ENCODE data around the gene ZNF219. TPM values are rescaled to one million over a fixed set of nuclear protein-coding genes. Genes with fewer than 3 reads are reported as not detected.

Gene ZNF219
- total RNA-seq, 1 experiment from 2014 or later: 149 TPM

DNA sequence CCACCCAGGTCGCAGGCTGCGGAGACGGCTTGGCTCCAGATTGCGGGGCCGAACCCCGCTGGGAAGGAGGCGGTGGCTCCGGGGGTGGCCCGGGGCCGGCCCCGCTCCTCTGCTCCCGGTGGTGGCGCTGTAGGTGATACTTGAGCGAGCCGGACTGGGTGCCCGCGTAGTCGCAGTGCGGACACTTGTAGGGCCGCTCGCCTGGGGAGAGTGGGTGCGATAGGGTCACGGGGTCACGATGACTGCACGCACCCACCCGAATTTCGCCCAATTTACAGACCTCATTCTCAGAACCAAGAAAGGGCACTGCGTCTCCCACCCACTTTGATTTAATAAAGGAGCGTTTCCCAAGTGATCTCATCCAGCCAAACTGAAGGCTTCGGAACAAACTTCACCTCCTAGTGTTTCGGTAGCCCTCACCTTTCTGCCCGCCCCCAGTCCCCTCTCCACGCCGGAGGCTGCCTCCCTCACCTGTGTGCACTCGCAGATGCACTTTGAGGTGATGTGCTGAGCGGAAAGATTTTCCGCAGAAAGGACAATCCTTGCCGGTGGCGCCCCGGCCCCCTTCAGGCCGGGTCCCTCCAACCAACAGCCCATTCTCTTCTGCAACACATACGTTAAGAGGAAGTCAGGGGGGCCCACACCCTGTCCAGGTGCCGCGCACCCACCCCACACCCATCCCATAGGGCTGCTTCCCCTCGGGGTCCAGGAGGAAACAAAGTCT is 7.4 kb downstream of the ZNF219 start (continued):
- TF ChIP-seq E2F4 (CRISPR knock-in tag; IDR thresholded peaks at IDR 0.05; ENCODE audit: borderline replicate concordance, low read depth) (no peak), NFYB (CRISPR knock-in tag; conservative IDR thresholded peaks at IDR 0.05; ENCODE audit: low read depth) (no peak)
- TF ChIP-seq, protein P1, sequence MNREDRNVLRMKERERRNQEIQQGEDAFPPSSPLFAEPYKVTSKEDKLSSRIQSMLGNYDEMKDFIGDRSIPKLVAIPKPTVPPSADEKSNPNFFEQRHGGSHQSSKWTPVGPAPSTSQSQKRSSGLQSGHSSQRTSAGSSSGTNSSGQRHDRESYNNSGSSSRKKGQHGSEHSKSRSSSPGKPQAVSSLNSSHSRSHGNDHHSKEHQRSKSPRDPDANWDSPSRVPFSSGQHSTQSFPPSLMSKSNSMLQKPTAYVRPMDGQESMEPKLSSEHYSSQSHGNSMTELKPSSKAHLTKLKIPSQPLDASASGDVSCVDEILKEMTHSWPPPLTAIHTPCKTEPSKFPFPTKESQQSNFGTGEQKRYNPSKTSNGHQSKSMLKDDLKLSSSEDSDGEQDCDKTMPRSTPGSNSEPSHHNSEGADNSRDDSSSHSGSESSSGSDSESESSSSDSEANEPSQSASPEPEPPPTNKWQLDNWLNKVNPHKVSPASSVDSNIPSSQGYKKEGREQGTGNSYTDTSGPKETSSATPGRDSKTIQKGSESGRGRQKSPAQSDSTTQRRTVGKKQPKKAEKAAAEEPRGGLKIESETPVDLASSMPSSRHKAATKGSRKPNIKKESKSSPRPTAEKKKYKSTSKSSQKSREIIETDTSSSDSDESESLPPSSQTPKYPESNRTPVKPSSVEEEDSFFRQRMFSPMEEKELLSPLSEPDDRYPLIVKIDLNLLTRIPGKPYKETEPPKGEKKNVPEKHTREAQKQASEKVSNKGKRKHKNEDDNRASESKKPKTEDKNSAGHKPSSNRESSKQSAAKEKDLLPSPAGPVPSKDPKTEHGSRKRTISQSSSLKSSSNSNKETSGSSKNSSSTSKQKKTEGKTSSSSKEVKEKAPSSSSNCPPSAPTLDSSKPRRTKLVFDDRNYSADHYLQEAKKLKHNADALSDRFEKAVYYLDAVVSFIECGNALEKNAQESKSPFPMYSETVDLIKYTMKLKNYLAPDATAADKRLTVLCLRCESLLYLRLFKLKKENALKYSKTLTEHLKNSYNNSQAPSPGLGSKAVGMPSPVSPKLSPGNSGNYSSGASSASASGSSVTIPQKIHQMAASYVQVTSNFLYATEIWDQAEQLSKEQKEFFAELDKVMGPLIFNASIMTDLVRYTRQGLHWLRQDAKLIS (CRISPR knock-in tag; IDR thresholded peaks at IDR 0.05; ENCODE audit: borderline replicate concordance): no peak

DNA sequence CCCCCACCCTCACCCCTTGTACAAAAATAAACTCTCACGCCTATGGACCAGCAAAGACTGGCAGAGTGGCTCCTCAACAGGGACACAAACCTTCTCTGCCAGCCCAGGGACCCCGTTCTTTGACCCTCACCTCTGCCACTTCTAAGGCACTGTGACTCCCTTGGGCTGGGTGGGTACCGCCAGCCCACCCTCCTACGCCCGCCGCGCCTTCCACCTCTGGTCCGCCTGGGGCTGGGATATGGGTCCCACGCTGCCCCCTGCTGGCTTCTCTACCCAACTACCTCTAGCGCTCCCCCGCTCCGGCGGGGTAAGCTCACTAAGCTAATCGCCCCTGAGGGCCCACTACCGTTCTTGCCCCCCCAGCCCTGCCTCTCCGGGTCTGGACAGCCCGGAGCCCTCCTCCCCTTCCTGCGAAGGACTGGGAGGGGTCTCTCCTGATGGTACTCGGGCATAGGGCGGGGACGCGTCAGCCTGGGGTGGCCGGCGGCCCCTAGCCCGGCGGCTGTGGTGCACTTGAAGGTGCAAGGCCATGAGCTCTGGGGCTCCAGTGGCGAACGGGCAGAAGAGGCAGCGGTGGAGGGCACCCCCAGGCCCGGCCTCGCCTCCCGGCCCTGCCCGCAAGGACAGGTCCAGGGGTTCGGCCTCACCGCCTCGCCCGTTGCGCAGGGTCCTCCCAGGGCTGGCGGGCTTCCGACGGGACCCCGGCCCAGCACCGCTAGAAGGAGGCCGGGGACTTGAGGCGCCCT is 8.1 kb downstream of the ZNF219 start:
- H3K27ac Mint-ChIP-seq: 0 out of 2 replicates have a peak overlapping the region, but pooled peaks have one; percentile 33
- no peaks in the 10 kb centered on the region for H3K9me3 Mint-ChIP-seq
- CTCF ChIA-PET: interaction anchor here (0.6 to 7.9 kb wide), 29 partner anchors 8 to 294 kb away, joined by 3 to 132 read pairs (median 5); partner anchors contain the start of genes ARHGEF40, SUPT16H, TMEM253 and ZNF219
- POLR2A ChIA-PET: interaction anchor here (1.0 to 1.7 kb wide), 5 partner anchors 13 to 75 kb away, joined by 3 to 13 read pairs (median 5); partner anchors contain the start of gene ARHGEF40
- no peak overlapping the region for H3K4me3 Mint-ChIP-seq
- peak; percentile 86 for DNase-seq (ENCODE audit: low spot score)
- ATAC-seq: peak; percentile 18
- TF ChIP-seq, protein P2, sequence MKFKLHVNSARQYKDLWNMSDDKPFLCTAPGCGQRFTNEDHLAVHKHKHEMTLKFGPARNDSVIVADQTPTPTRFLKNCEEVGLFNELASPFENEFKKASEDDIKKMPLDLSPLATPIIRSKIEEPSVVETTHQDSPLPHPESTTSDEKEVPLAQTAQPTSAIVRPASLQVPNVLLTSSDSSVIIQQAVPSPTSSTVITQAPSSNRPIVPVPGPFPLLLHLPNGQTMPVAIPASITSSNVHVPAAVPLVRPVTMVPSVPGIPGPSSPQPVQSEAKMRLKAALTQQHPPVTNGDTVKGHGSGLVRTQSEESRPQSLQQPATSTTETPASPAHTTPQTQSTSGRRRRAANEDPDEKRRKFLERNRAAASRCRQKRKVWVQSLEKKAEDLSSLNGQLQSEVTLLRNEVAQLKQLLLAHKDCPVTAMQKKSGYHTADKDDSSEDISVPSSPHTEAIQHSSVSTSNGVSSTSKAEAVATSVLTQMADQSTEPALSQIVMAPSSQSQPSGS (CRISPR knock-in tag; IDR thresholded peaks at IDR 0.05; ENCODE audit: borderline replicate concordance, low read depth): no peak
- 0 out of 2 replicates have a peak, but pooled peaks have one; percentile 5 for TF ChIP-seq USF2 (CRISPR knock-in tag; IDR thresholded peaks at IDR 0.05)
- TF ChIP-seq, protein P3, sequence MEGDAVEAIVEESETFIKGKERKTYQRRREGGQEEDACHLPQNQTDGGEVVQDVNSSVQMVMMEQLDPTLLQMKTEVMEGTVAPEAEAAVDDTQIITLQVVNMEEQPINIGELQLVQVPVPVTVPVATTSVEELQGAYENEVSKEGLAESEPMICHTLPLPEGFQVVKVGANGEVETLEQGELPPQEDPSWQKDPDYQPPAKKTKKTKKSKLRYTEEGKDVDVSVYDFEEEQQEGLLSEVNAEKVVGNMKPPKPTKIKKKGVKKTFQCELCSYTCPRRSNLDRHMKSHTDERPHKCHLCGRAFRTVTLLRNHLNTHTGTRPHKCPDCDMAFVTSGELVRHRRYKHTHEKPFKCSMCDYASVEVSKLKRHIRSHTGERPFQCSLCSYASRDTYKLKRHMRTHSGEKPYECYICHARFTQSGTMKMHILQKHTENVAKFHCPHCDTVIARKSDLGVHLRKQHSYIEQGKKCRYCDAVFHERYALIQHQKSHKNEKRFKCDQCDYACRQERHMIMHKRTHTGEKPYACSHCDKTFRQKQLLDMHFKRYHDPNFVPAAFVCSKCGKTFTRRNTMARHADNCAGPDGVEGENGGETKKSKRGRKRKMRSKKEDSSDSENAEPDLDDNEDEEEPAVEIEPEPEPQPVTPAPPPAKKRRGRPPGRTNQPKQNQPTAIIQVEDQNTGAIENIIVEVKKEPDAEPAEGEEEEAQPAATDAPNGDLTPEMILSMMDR (IDR thresholded peaks at IDR 0.05): peak; percentile 54
- TF ChIP-seq, protein P4, sequence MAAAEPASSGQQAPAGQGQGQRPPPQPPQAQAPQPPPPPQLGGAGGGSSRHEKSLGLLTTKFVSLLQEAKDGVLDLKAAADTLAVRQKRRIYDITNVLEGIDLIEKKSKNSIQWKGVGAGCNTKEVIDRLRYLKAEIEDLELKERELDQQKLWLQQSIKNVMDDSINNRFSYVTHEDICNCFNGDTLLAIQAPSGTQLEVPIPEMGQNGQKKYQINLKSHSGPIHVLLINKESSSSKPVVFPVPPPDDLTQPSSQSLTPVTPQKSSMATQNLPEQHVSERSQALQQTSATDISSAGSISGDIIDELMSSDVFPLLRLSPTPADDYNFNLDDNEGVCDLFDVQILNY (CRISPR knock-in tag; IDR thresholded peaks at IDR 0.05): no peak
- TF ChIP-seq ETV6 (CRISPR knock-in tag; IDR thresholded peaks at IDR 0.05): 0 out of 2 replicates have a peak, but pooled peaks have one; percentile 20
- TF ChIP-seq, protein P5, sequence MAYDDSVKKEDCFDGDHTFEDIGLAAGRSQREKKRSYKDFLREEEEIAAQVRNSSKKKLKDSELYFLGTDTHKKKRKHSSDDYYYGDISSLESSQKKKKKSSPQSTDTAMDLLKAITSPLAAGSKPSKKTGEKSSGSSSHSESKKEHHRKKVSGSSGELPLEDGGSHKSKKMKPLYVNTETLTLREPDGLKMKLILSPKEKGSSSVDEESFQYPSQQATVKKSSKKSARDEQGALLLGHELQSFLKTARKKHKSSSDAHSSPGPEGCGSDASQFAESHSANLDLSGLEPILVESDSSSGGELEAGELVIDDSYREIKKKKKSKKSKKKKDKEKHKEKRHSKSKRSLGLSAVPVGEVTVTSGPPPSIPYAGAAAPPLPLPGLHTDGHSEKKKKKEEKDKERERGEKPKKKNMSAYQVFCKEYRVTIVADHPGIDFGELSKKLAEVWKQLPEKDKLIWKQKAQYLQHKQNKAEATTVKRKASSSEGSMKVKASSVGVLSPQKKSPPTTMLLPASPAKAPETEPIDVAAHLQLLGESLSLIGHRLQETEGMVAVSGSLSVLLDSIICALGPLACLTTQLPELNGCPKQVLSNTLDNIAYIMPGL (CRISPR knock-in tag; IDR thresholded peaks at IDR 0.05): peak; percentile 25; the same call in 1 of the 2 replicates
- no peaks in the 10 kb centered on the region for H3K27me3 Mint-ChIP-seq (ENCODE audit: low read depth)
- peaks cover 52% of the 10 kb centered on the region for H3K4me1 Mint-ChIP-seq
- H3K36me3 Mint-ChIP-seq: peaks cover 57% of the 10 kb centered on the region

All from WTC11 (cell line).